ENCODE data around the gene CFLAR.
"Not testable (repeated sequence)": the region's sequence is repeated elsewhere in the genome, so short reads cannot be mapped to it uniquely, and the experiment has no call there.

Gene CFLAR

DNA sequence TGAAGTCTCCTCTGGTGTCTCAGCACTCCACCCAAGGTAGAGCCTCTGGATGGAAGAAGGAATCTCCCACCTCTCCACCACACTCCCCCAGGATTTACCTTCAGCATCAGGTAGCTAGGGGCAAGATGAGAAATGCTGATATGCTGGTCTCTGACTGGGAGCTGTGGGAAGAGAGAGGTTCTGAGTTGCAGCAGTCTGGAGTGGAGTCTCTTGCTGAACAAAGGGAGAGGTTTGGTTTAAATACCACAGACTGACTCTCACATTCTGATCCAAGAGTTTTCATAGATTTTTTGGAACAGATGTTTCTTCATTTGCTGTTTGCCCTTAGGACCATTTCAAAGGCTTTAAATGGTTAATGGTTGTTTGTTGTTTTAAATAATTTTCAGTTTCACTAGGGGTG lies 1.1 kb upstream of the CFLAR start:
- Histone ChIP-seq H3K27ac (no peak overlapping the region), H3K4me3 (ENCODE audit: low read depth, low read length) (no peak overlapping the region), H3K27me3 (ENCODE audit: insufficient read depth, low read depth, severe bottlenecking) (no peaks in the 10 kb centered on the region), H3K9me3 (ENCODE audit: severe bottlenecking) (no peaks in the 10 kb centered on the region), H3K36me3 (no peaks in the 10 kb centered on the region)
- TF ChIP-seq, protein P1, sequence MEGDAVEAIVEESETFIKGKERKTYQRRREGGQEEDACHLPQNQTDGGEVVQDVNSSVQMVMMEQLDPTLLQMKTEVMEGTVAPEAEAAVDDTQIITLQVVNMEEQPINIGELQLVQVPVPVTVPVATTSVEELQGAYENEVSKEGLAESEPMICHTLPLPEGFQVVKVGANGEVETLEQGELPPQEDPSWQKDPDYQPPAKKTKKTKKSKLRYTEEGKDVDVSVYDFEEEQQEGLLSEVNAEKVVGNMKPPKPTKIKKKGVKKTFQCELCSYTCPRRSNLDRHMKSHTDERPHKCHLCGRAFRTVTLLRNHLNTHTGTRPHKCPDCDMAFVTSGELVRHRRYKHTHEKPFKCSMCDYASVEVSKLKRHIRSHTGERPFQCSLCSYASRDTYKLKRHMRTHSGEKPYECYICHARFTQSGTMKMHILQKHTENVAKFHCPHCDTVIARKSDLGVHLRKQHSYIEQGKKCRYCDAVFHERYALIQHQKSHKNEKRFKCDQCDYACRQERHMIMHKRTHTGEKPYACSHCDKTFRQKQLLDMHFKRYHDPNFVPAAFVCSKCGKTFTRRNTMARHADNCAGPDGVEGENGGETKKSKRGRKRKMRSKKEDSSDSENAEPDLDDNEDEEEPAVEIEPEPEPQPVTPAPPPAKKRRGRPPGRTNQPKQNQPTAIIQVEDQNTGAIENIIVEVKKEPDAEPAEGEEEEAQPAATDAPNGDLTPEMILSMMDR (IDR thresholded peaks at IDR 0.05; ENCODE audit: low read depth, low read length): no peak
- no peak for DNase-seq

DNA sequence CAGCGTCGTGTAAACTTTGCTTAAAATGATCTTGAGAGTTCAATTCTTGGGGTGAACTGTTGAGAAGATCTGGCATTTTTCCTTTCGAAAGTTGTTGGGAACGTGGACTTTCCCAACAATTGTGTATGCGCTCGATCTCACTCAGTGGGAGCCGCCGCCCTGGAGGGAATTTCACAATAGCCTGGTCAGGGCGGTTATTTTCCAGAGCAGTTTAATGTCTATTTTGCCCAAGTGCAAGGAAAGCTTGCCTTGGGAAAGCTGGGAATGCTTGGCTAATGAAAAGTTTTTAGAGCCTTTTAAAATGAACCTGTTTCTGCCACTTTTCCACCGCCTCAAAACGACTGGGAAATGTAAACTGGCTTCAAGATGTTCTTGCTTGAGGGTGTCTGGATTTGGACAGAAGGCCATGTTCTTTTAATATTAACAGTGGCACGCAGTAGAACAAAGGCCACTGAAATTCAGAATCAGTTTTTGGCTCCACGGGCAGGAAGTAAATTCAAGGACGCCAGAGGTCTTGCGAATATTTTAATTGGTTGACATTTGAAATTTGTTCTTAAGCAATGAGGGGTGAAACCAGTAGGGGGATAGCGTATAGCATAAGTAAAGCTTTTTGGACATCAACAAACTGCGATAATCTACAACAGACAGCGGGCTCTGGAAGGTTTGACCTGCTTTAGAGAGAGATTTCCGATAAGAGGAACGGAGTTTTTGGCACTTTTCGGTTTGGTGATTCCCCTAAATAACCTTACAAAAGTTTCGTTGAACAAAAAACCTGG lies 1.2 kb downstream of the CFLAR start:
- no peaks in the 10 kb centered on the region for H3K27me3 ChIP-seq (ENCODE audit: insufficient read depth, low read depth, severe bottlenecking)
- H3K27ac ChIP-seq: no peak overlapping the region
- no peak for DNase-seq
- no peaks in the 10 kb centered on the region for H3K9me3 ChIP-seq (ENCODE audit: severe bottlenecking)
- TF ChIP-seq, protein P1 (IDR thresholded peaks at IDR 0.05; ENCODE audit: low read depth, low read length): no peak
- no peak overlapping the region for H3K4me3 ChIP-seq (ENCODE audit: low read depth, low read length)
- no peaks in the 10 kb centered on the region for H3K36me3 ChIP-seq

DNA sequence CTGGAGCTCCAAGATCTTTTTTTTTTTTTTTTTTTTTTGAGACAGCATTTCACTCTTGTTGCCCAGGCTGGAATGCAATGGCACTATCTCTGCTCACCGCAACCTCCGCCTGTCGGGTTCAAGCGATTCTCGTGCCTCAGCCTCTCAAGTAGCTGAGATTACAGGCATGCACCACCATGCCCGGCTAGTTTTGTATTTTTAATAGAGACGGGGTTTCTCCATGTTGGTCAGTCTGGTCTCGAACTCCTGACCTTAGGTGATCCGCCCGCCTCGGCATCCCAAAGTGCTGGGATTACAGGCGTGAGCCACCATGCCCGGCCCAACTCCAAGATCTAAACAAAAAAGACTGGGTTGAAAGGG lies 1.8 kb downstream of the CFLAR start:
- not testable (repeated sequence) for H3K36me3 ChIP-seq; DNase-seq; H3K27ac ChIP-seq; H3K27me3 ChIP-seq (ENCODE audit: insufficient read depth, low read depth, severe bottlenecking); H3K4me3 ChIP-seq (ENCODE audit: low read depth, low read length); H3K9me3 ChIP-seq (ENCODE audit: severe bottlenecking)

DNA sequence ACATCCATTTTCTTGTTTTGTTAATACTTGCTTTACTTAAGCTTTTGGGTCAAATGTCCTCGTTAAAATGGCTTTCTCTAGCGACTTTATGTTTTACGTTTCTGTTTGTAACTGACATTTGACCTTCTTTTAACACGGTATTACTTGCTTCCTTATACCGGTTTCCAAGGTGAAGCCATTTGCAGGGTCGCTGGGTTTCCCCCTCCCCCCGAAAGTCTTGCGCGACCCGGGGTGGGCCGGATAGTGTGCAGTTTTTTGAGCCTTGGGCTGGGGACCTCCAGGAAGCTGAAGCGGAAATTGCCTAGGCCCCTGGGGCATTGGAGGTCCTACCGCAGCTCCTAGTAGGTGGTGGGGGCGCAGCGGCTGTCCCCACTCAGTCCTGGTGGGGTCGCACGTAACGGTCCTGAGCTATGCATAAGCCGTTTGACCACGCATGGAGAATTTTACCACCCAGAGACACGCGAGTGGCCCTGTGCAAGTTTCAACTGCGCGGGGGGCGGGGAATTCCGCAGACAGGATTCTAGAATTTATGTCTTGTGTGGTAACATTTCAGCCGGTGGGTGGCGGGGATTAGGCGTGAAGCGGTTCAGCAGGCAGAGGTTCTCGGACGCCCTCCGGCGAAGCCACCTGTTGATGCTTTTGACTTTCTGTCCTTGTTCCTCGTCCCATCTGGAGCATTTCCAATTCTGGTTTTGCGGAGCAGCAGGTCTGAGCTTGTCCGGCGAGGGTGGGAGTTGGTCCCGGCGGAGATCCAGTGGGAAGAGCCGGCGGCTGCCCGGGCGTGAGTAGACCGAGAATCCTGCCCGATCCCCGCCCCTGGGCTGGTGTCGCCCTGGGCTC lies 2.4 kb downstream of the CFLAR start:
- TF ChIP-seq, protein P1 (IDR thresholded peaks at IDR 0.05; ENCODE audit: low read depth, low read length): no peak
- DNase-seq: no peak
- H3K27ac ChIP-seq: no peak overlapping the region
- H3K4me3 ChIP-seq (ENCODE audit: low read depth, low read length): no peak overlapping the region
- H3K9me3 ChIP-seq (ENCODE audit: severe bottlenecking): no peaks in the 10 kb centered on the region
- H3K27me3 ChIP-seq (ENCODE audit: insufficient read depth, low read depth, severe bottlenecking): no peaks in the 10 kb centered on the region
- H3K36me3 ChIP-seq: no peaks in the 10 kb centered on the region

DNA sequence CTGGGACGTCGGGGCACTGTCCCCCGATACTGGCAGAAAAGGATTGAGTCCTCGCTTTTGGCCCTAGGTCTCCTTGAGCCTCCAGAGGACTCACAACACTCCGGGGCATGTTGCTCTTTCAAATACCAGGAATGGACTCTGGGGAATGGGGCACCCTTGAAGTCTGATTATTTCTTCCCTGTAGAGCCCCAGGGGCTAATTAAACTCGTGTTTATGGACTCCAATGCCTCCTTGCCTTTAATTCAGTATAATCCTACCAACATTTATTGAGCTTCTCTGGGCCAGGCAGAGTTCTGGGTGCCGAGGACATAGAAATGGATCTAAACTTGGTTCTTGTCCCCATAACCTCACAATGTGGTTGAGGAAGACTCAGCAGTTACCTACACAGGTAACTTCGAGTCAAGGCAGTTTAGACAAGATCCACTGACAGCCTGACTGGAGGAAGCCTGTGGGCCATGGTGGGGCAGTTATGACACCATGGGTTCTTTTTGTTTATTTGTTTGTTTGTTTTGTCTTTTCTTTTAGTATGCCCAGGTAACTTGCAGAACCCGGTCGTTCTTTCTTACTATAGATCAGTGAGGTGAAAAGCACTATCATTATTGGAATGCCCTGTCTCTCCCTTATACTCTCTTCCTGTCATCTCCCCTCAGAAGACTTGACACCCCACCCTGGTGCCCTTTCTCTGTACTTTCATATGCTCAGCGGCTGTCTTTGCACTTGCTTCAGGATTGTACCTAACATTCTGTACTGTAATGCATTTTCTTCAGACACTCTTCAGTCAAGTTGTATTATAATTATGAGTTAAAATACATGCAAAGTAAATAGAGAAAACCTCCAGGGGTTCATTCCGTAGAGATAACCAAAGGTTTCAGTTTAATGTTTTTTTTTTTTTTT lies 3.2 kb downstream of the CFLAR start:
- no peaks in the 10 kb centered on the region for H3K9me3 ChIP-seq (ENCODE audit: severe bottlenecking)
- no peak overlapping the region for H3K4me3 ChIP-seq (ENCODE audit: low read depth, low read length)
- no peak overlapping the region for H3K27ac ChIP-seq
- DNase-seq: no peak
- TF ChIP-seq, protein P1 (IDR thresholded peaks at IDR 0.05; ENCODE audit: low read depth, low read length): no peak
- H3K27me3 ChIP-seq (ENCODE audit: insufficient read depth, low read depth, severe bottlenecking): no peaks in the 10 kb centered on the region
- no peaks in the 10 kb centered on the region for H3K36me3 ChIP-seq

DNA sequence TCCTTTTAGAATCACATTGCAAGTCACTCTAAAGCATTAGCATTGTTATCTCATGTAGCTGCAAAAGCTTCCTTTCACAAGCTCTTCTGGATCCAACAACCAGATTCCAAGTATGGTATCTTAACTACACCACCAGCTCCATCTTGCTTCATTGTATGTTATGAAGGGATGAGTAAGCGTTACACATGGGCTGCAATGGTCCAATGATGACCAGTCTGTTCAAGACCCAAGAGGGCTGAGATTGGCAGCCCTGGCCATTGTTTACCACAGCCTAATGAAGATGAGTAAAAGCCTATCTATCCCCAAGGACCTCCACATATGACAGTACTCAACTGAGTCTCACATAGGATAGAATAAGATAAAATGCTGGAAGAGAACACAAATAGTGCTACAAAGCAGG lies 6.3 kb downstream of the CFLAR start:
- TF ChIP-seq, protein P1 (IDR thresholded peaks at IDR 0.05; ENCODE audit: low read depth, low read length): no peak
- Histone ChIP-seq H3K9me3 (ENCODE audit: severe bottlenecking) (no peaks in the 10 kb centered on the region), H3K36me3 (no peaks in the 10 kb centered on the region), H3K27ac (no peak overlapping the region), H3K4me3 (ENCODE audit: low read depth, low read length) (no peak overlapping the region), H3K27me3 (ENCODE audit: insufficient read depth, low read depth, severe bottlenecking) (no peaks in the 10 kb centered on the region)
- no peak for DNase-seq

Measured in WERI-Rb-1 (cell line).